GM23338 (cell line): ENCODE data around the gene PRSS2. TPM values are rescaled to one million over a fixed set of nuclear protein-coding genes. Genes with fewer than 3 reads are reported as not detected.

Experiments
- ATAC-seq: fragments of 200-7000 bp; cut with Tn5 transposase; 3 replicates; pipeline ENCODE4 v1.9.1; 2020
- DNase-seq: peaks from one replicate; pipeline ENCODE4 v3.0.0-alpha.2; 2015; ENCODE audit warnings: low spot score
- H2AFZ ChIP-seq: fragments of 200-600 bp; sonication (generic); 2 replicates; pipeline ENCODE4 v1.8.0; 2016; ENCODE audit warnings: antibody characterized with exemption, mild to moderate bottlenecking, moderate library complexity
- H3F3A ChIP-seq: fragments of 200-600 bp; sonication (generic); replicated peaks from 2 replicates; pipeline ENCODE4 v1.8.0; 2017; ENCODE audit warnings: antibody characterized with exemption, mixed run types, low read depth
- H3K27ac ChIP-seq: fragments of 200-600 bp; sonication (generic); 2 replicates; pipeline ENCODE4 v1.6.1; 2016; ENCODE audit warnings: low read depth
- H3K27me3 ChIP-seq: fragments of 200-600 bp; sonication (generic); 2 replicates; pipeline ENCODE4 v1.8.0; 2016; ENCODE audit warnings: mild to moderate bottlenecking, mixed run types, moderate library complexity; ENCODE audit not compliant: insufficient read depth
- H3K36me3 ChIP-seq: fragments of 200-600 bp; sonication (generic); 2 replicates; pipeline ENCODE4 v1.8.0; 2016; ENCODE audit warnings: mild to moderate bottlenecking; ENCODE audit not compliant: insufficient read depth
- H3K4me1 ChIP-seq: fragments of 200-600 bp; sonication (generic); 2 replicates; pipeline ENCODE4 v1.8.0; 2016; ENCODE audit warnings: mild to moderate bottlenecking, moderate library complexity; ENCODE audit not compliant: insufficient read depth
- H3K4me2 ChIP-seq: fragments of 200-600 bp; sonication (generic); 2 replicates; pipeline ENCODE4 v1.7.1; 2017; ENCODE audit warnings: mixed run types
- H3K4me3 ChIP-seq: fragments of 200-600 bp; sonication (generic); 2 replicates; pipeline ENCODE4 v1.6.1; 2016; ENCODE audit warnings: mixed run types
- H3K79me2 ChIP-seq: fragments of 200-600 bp; sonication (generic); replicated peaks from 2 replicates; pipeline ENCODE4 v1.8.0; 2017; ENCODE audit warnings: mild to moderate bottlenecking; ENCODE audit not compliant: insufficient read depth
- H3K9me2 ChIP-seq: fragments of 200-600 bp; sonication (generic); 2 replicates; pipeline ENCODE4 v1.8.0; 2017; ENCODE audit not compliant: insufficient read depth
- H4K20me1 ChIP-seq: fragments of 200-600 bp; sonication (generic); replicated peaks from 2 replicates; pipeline ENCODE4 v1.8.0; 2017; ENCODE audit warnings: mild to moderate bottlenecking; ENCODE audit not compliant: insufficient read depth
- H3K27ac Mint-ChIP-seq: 2 replicates; pipeline ENCODE4 v1.8.0; 2020; ENCODE audit warnings: inconsistent platforms, mild to moderate bottlenecking, moderate library complexity, mixed read lengths
- H3K27me3 Mint-ChIP-seq: 3 replicates; pipeline ENCODE4 v1.8.0; 2022; ENCODE audit warnings: low read depth, mild to moderate bottlenecking, moderate library complexity, mixed read lengths, inconsistent platforms; ENCODE audit not compliant: insufficient read depth, poor library complexity
- H3K36me3 Mint-ChIP-seq: 3 replicates; pipeline ENCODE4 v1.8.0; 2021; ENCODE audit warnings: low read depth, mild to moderate bottlenecking, inconsistent platforms, moderate library complexity, mixed read lengths
- H3K4me1 Mint-ChIP-seq: 3 replicates; pipeline ENCODE4 v1.8.0; 2020; ENCODE audit warnings: mild to moderate bottlenecking, inconsistent platforms, mixed read lengths
- H3K4me3 Mint-ChIP-seq: 3 replicates; pipeline ENCODE4 v1.8.0; 2021; ENCODE audit warnings: moderate library complexity, mild to moderate bottlenecking, inconsistent platforms, mixed read lengths
- H3K9me3 Mint-ChIP-seq: 3 replicates; pipeline ENCODE4 v1.8.0; 2020; ENCODE audit warnings: moderate library complexity, mild to moderate bottlenecking, inconsistent platforms, mixed read lengths
- JUNB ChIP-seq: IDR thresholded peaks from one replicate; pipeline ENCODE4 v1.6.1; 2016; ENCODE audit warnings: antibody characterized with exemption; ENCODE audit not compliant: unreplicated experiment
- NANOG ChIP-seq: IDR thresholded peaks from 2 replicates; pipeline ENCODE4 v1.6.1; 2016; ENCODE audit warnings: antibody characterized with exemption, borderline replicate concordance
- POLR2AphosphoS5 ChIP-seq: IDR thresholded peaks from 2 replicates; pipeline ENCODE4 v1.6.1; 2016; ENCODE audit warnings: antibody characterized with exemption, low read depth
- STAT1 ChIP-seq: IDR thresholded peaks from one replicate; pipeline ENCODE4 v1.6.1; 2016; ENCODE audit warnings: antibody characterized with exemption; ENCODE audit not compliant: unreplicated experiment
- ZNF331 ChIP-seq: fragments of 250-450 bp; sonication (Bioruptor Pico); IDR thresholded peaks from 2 replicates; pipeline ENCODE4 v1.5.0; 2020; ENCODE audit warnings: low read depth, mild to moderate bottlenecking, moderate library complexity
- polyA plus RNA-seq: library from polyadenylated mRNA; unstranded; fragments of >200 nt; fragmentation: Nextera tagmentation; extraction: Ambion mirVana; gene quantifications from 2 replicates; pipeline ENCODE4 v1.2.1, GENCODE V29; 2016
- total RNA-seq: library from RNA; depleted of rRNA; stranded (reverse); fragments of >200 nt; shearing (Covaris generic); gene quantifications from 2 replicates; pipeline ENCODE4 v1.2.3, GENCODE V29; 2014
- TF ChIP-seq, protein P1 (sequence below): fragments of 250-450 bp; sonication (Bioruptor Pico); IDR thresholded peaks from 2 replicates; pipeline ENCODE4 v1.5.0; 2020; ENCODE audit warnings: mild to moderate bottlenecking, moderate library complexity

The PRSS2 gene
- total and polyA plus RNA-seq, 2 experiments from 2014 or later = not detected

DNA sequence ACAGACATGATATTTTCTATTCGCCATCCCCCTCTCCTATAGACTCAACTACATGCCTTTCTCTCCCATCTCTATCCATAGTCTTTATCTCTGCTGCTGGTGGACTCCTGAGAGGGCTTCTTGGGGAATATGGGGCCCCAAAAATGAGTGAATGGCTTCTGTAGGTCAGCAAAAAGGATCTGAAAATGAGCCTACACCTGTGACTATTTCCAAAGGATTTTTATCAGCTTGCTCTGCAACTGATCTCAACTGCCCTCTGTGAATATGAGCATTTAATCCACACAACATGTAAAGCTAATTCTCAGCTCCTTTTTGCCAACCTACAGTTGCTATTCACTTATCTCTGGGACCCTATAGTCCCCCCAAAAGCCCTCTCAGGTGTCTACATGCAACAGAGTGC, 36.2 kb downstream of the PRSS2 start:
- Histone ChIP-seq H4K20me1 (no peaks in the 10 kb centered on the region), H3K4me3 (no peak overlapping the region), H2AFZ (no peak overlapping the region), H3K4me2 (no peak overlapping the region), H3K27ac (no peak overlapping the region), H3K4me1 (peaks cover 28% of the 10 kb centered on the region), H3K9me2 (no peaks in the 10 kb centered on the region), H3K36me3 (no peaks in the 10 kb centered on the region), H3F3A (no peaks in the 10 kb centered on the region), H3K27me3 (no peaks in the 10 kb centered on the region), H3K79me2 (no peaks in the 10 kb centered on the region)
- H3K36me3 Mint-ChIP-seq = peaks cover 21% of the 10 kb centered on the region
- TF ChIP-seq JUNB = no peak
- TF ChIP-seq ZNF331 (CRISPR knock-in tag) = no peak
- TF ChIP-seq POLR2AphosphoS5 = no peak
- TF ChIP-seq, protein P1, sequence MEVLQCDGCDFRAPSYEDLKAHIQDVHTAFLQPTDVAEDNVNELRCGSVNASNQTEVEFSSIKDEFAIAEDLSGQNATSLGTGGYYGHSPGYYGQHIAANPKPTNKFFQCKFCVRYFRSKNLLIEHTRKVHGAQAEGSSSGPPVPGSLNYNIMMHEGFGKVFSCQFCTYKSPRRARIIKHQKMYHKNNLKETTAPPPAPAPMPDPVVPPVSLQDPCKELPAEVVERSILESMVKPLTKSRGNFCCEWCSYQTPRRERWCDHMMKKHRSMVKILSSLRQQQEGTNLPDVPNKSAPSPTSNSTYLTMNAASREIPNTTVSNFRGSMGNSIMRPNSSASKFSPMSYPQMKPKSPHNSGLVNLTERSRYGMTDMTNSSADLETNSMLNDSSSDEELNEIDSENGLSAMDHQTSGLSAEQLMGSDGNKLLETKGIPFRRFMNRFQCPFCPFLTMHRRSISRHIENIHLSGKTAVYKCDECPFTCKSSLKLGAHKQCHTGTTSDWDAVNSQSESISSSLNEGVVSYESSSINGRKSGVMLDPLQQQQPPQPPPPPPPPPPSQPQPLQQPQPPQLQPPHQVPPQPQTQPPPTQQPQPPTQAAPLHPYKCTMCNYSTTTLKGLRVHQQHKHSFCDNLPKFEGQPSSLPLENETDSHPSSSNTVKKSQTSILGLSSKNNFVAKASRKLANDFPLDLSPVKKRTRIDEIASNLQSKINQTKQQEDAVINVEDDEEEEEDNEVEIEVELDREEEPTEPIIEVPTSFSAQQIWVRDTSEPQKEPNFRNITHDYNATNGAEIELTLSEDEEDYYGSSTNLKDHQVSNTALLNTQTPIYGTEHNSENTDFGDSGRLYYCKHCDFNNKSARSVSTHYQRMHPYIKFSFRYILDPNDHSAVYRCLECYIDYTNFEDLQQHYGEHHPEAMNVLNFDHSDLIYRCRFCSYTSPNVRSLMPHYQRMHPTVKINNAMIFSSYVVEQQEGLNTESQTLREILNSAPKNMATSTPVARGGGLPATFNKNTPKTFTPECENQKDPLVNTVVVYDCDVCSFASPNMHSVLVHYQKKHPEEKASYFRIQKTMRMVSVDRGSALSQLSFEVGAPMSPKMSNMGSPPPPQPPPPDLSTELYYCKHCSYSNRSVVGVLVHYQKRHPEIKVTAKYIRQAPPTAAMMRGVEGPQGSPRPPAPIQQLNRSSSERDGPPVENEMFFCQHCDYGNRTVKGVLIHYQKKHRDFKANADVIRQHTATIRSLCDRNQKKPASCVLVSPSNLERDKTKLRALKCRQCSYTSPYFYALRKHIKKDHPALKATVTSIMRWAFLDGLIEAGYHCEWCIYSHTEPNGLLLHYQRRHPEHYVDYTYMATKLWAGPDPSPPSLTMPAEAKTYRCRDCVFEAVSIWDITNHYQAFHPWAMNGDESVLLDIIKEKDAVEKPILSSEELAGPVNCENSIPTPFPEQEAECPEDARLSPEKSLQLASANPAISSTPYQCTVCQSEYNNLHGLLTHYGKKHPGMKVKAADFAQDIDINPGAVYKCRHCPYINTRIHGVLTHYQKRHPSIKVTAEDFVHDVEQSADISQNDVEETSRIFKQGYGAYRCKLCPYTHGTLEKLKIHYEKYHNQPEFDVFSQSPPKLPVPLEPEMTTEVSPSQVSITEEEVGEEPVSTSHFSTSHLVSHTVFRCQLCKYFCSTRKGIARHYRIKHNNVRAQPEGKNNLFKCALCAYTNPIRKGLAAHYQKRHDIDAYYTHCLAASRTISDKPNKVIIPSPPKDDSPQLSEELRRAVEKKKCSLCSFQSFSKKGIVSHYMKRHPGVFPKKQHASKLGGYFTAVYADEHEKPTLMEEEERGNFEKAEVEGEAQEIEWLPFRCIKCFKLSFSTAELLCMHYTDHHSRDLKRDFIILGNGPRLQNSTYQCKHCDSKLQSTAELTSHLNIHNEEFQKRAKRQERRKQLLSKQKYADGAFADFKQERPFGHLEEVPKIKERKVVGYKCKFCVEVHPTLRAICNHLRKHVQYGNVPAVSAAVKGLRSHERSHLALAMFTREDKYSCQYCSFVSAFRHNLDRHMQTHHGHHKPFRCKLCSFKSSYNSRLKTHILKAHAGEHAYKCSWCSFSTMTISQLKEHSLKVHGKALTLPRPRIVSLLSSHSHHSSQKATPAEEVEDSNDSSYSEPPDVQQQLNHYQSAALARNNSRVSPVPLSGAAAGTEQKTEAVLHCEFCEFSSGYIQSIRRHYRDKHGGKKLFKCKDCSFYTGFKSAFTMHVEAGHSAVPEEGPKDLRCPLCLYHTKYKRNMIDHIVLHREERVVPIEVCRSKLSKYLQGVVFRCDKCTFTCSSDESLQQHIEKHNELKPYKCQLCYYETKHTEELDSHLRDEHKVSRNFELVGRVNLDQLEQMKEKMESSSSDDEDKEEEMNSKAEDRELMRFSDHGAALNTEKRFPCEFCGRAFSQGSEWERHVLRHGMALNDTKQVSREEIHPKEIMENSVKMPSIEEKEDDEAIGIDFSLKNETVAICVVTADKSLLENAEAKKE = no peak
- TF ChIP-seq NANOG = no peak
- H3K27me3 Mint-ChIP-seq = peaks cover 13% of the 10 kb centered on the region
- no peak for ATAC-seq
- H3K27ac Mint-ChIP-seq = no peak overlapping the region
- DNase-seq = no peak
- H3K9me3 Mint-ChIP-seq = no peaks in the 10 kb centered on the region; the same call in 2 of the 3 replicates
- no peak overlapping the region for H3K4me3 Mint-ChIP-seq
- H3K4me1 Mint-ChIP-seq = peaks cover 40% of the 10 kb centered on the region

DNA sequence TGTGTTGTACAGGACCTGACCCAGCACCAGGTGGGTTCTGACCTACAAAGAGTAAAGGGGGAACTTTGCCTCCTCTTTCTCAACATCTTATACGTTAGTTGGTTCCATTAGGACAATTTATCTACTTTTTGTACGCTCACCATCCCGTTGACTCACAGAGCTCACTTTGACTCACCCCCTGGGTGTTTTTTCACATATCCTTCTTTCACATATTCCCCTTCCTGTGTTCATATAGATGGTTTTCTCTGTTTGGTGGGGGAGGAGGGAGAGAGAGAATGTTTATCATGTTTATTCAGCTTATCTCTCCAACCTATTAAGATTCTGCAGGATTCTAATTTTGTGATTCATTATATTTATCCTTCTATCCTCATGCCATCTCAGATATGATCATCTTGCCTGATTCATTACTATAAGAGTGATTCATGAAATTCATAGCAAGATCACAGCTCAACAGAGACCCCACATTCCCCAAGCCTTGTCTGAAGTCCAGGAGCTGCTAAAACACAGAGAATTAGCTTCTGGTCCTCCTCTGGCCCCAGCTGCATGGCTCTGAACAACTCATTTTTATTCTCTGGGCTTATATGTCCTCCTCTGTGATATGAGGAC, 37.2 kb downstream of the PRSS2 start:
- Histone ChIP-seq H3K9me2 (no peaks in the 10 kb centered on the region), H3K27me3 (no peaks in the 10 kb centered on the region), H3K27ac (no peak overlapping the region), H3K4me1 (peaks cover 38% of the 10 kb centered on the region), H3K4me2 (no peak overlapping the region), H4K20me1 (no peaks in the 10 kb centered on the region), H3K4me3 (no peak overlapping the region), H2AFZ (no peak overlapping the region), H3K79me2 (no peaks in the 10 kb centered on the region), H3F3A (no peaks in the 10 kb centered on the region), H3K36me3 (no peaks in the 10 kb centered on the region)
- H3K9me3 Mint-ChIP-seq = no peaks in the 10 kb centered on the region; the same call in 2 of the 3 replicates
- H3K4me3 Mint-ChIP-seq = no peak overlapping the region
- TF ChIP-seq, protein P1 = no peak
- TF ChIP-seq STAT1 = no peak
- DNase-seq (no peak), ATAC-seq (no peak)
- peaks cover 18% of the 10 kb centered on the region for H3K27me3 Mint-ChIP-seq
- H3K4me1 Mint-ChIP-seq = peaks cover 50% of the 10 kb centered on the region
- H3K36me3 Mint-ChIP-seq = peaks cover 13% of the 10 kb centered on the region; the same call in 2 of the 3 replicates
- no peak overlapping the region for H3K27ac Mint-ChIP-seq
